Measurements from ENCODE around the gene MPHOSPH10. TPM values are rescaled to one million over a fixed set of nuclear protein-coding genes. Genes with fewer than 3 reads are reported as not detected.
"Not testable (repeated sequence)": the region's sequence is repeated elsewhere in the genome, so short reads cannot be mapped to it uniquely, and the experiment has no call there.

MPHOSPH10 gene
- total RNA-seq, 4 donors from 2014 or later, result 17.9 to 38.2 (median 22.4) TPM

GRCh38 chr2:71129902-71130151 lies 607 bp upstream of the MPHOSPH10 start:
- ATAC-seq (ENCODE audit: low FRiP score), result peak; percentile 55
- DNase-seq (ENCODE audit: low spot score), result no peak
- no peak for TF ChIP-seq CTCF (IDR thresholded peaks at IDR 0.05)

GRCh38 chr2:71130905-71131244 lies 441 bp downstream of the MPHOSPH10 start:
- no peak for TF ChIP-seq CTCF (IDR thresholded peaks at IDR 0.05)
- ATAC-seq (ENCODE audit: low FRiP score) (no peak), DNase-seq (ENCODE audit: low spot score) (no peak)

GRCh38 chr2:71131387-71132166 lies 1.1 kb downstream of the MPHOSPH10 start:
- DNase-seq (ENCODE audit: low spot score); ATAC-seq (ENCODE audit: low FRiP score): not testable (repeated sequence)

- no peak for TF ChIP-seq CTCF (IDR thresholded peaks at IDR 0.05)
- ATAC-seq (ENCODE audit: low FRiP score), result no peak
- no peak for DNase-seq (ENCODE audit: low spot score)
These were observed 3.2 kb downstream of the MPHOSPH10 start for GRCh38 chr2:71133603-71134002.

GRCh38 chr2:71136174-71136573 lies 5.7 kb downstream of the MPHOSPH10 start:
- TF ChIP-seq CTCF (IDR thresholded peaks at IDR 0.05), result no peak
- DNase-seq (ENCODE audit: low spot score) (no peak), ATAC-seq (ENCODE audit: low FRiP score) (no peak)

- no peak for ATAC-seq (ENCODE audit: low FRiP score)
- DNase-seq (ENCODE audit: low spot score), result no peak
- no peak for TF ChIP-seq CTCF (IDR thresholded peaks at IDR 0.05)
These were observed 13.3 kb downstream of the MPHOSPH10 start for GRCh38 chr2:71143782-71144181.

GRCh38 chr2:71148506-71149063 lies 18.2 kb downstream of the MPHOSPH10 start:
- no peak for TF ChIP-seq CTCF (IDR thresholded peaks at IDR 0.05)
- DNase-seq (ENCODE audit: low spot score) (no peak), ATAC-seq (ENCODE audit: low FRiP score) (no peak)
